ENCODE results near the gene SGIP1. TPM values are rescaled to one million over a fixed set of nuclear protein-coding genes. Genes with fewer than 3 reads are reported as not detected.

The SGIP1 gene
- total and polyA plus RNA-seq, 5 donors from 2014 or later, result not detected

DNA sequence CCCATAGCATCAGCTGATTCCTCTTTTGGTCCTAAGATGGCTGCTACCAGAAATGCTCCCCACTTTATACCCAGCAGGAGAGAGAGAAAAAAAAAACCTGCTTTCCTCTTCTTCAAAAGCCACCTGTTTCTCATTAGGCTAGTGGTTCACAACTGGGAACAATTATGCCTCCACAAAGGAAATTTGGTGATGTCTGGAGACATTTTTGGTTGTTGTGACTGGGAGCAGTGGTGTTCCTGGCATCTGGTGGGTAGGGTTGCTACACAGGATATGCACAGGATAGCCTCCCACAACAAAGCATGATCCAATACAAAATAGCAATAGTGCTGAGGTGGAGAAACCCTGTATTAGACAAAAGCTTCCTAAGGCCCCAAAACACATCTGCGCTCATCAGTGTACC lies 38.5 kb upstream of the SGIP1 start:
- no peak overlapping the region for H3K27ac Mint-ChIP-seq
- Histone ChIP-seq H3K4me3 (ENCODE audit: low read depth, low read length) (no peak overlapping the region), H3K4me1 (ENCODE audit: control insufficient read depth, insufficient read depth, low read length, poor library complexity, severe bottlenecking) (no peaks in the 10 kb centered on the region), H3K36me3 (ENCODE audit: control insufficient read depth, insufficient read depth, low read length) (no peaks in the 10 kb centered on the region), H3K27me3 (ENCODE audit: control insufficient read depth, insufficient read depth, low read length) (peaks cover 7% of the 10 kb centered on the region), H3K27ac (ENCODE audit: insufficient read depth, low read length, poor library complexity, severe bottlenecking) (no peak overlapping the region), H3K9me3 (ENCODE audit: control insufficient read depth in 2 of 2, low read length in 2 of 2) (no peaks in the 10 kb centered on the region)
- H3K4me1 Mint-ChIP-seq, result no peaks in the 10 kb centered on the region
- H3K4me3 Mint-ChIP-seq, result no peak overlapping the region
- peaks cover 11% of the 10 kb centered on the region for H3K27me3 Mint-ChIP-seq
- no peaks in the 10 kb centered on the region for H3K9me3 Mint-ChIP-seq
- ATAC-seq (ENCODE audit: low read depth in 2 of 2) (no peak), DNase-seq (no peak)
- H3K36me3 Mint-ChIP-seq, result no peaks in the 10 kb centered on the region

DNA sequence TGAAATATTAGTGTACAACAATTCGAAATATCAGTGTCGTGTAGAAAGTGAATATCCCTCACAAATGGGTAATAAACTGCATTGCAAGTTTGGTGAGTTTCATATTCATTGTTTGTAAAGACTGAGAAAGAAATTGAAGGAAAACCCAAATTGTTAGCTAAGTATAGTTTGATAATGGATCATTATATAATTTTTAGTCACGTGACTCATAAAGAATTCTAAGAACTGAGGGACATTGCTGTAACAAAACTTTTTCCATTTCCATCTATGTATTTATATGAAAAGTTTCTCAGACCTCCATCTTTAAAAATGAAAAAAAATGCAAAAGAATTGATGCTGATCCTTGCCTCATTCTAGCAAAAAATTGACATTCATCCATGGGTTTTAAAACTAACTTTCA lies 36.0 kb upstream of the SGIP1 start:
- no peaks in the 10 kb centered on the region for H3K9me3 ChIP-seq (ENCODE audit: control insufficient read depth in 2 of 2, low read length in 2 of 2)
- DNase-seq (no peak), ATAC-seq (ENCODE audit: low read depth in 2 of 2) (no peak)
- no peaks in the 10 kb centered on the region for H3K36me3 ChIP-seq (ENCODE audit: control insufficient read depth, insufficient read depth, low read length)
- no peaks in the 10 kb centered on the region for H3K9me3 Mint-ChIP-seq
- no peaks in the 10 kb centered on the region for H3K4me1 Mint-ChIP-seq
- peaks cover 11% of the 10 kb centered on the region for H3K27me3 ChIP-seq (ENCODE audit: control insufficient read depth, insufficient read depth, low read length)
- H3K27me3 Mint-ChIP-seq, result peaks cover 18% of the 10 kb centered on the region
- no peaks in the 10 kb centered on the region for H3K4me1 ChIP-seq (ENCODE audit: control insufficient read depth, insufficient read depth, low read length, poor library complexity, severe bottlenecking)
- no peak overlapping the region for H3K4me3 Mint-ChIP-seq
- no peak overlapping the region for H3K27ac ChIP-seq (ENCODE audit: insufficient read depth, low read length, poor library complexity, severe bottlenecking)
- no peaks in the 10 kb centered on the region for H3K36me3 Mint-ChIP-seq
- no peak overlapping the region for H3K4me3 ChIP-seq (ENCODE audit: low read depth, low read length)
- no peak overlapping the region for H3K27ac Mint-ChIP-seq

DNA sequence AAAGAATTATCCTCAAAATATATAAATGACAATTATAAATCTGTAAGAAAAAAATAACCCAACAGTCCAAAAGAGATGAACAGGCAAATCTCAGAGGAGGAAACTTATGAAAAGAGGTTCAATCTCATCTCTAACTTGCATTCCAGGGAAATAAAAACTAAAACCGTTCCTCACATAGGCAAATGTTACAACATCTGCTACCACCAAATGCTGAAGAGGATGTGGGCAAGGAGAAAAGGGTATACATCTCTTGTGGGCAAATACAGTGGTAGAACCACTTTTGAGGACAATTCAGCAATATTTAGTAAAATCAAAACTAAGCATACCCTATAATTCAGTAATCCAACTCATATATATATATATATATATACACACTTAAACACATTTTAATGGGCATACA lies 33.7 kb upstream of the SGIP1 start:
- Histone ChIP-seq H3K27me3 (ENCODE audit: control insufficient read depth, insufficient read depth, low read length) (peaks cover 9% of the 10 kb centered on the region), H3K9me3 (ENCODE audit: control insufficient read depth in 2 of 2, low read length in 2 of 2) (no peaks in the 10 kb centered on the region), H3K27ac (ENCODE audit: insufficient read depth, low read length, poor library complexity, severe bottlenecking) (no peak overlapping the region), H3K4me1 (ENCODE audit: control insufficient read depth, insufficient read depth, low read length, poor library complexity, severe bottlenecking) (no peaks in the 10 kb centered on the region), H3K36me3 (ENCODE audit: control insufficient read depth, insufficient read depth, low read length) (no peaks in the 10 kb centered on the region), H3K4me3 (ENCODE audit: low read depth, low read length) (no peak overlapping the region)
- H3K27me3 Mint-ChIP-seq, result peaks cover 27% of the 10 kb centered on the region
- H3K4me3 Mint-ChIP-seq, result no peak overlapping the region
- H3K27ac Mint-ChIP-seq, result no peak overlapping the region
- DNase-seq (no peak), ATAC-seq (ENCODE audit: low read depth in 2 of 2) (no peak)
- H3K9me3 Mint-ChIP-seq, result no peaks in the 10 kb centered on the region
- no peaks in the 10 kb centered on the region for H3K36me3 Mint-ChIP-seq
- H3K4me1 Mint-ChIP-seq, result no peaks in the 10 kb centered on the region

DNA sequence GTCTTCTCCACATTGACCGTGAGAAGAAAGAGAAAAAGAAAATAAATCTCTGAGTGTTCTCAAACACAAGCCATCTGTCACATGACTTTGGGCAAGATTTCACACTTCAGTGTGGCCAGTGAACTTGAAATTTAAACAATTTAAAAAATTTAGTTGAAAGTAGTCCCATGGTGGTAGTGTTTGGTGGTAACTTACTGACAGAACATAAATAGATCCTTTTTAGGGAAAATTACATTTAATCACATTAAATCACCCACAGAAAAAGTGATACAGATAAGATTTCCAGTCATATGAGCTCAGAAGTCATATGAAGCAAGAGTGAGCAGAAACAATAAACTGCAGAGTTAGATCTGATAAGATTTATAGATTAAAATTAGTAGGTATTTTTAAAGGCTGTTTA lies 31.9 kb upstream of the SGIP1 start:
- ATAC-seq (ENCODE audit: low read depth in 2 of 2), result no peak
- Histone ChIP-seq H3K27me3 (ENCODE audit: control insufficient read depth, insufficient read depth, low read length) (peaks cover 9% of the 10 kb centered on the region), H3K4me3 (ENCODE audit: low read depth, low read length) (no peak overlapping the region), H3K9me3 (ENCODE audit: control insufficient read depth in 2 of 2, low read length in 2 of 2) (no peaks in the 10 kb centered on the region), H3K4me1 (ENCODE audit: control insufficient read depth, insufficient read depth, low read length, poor library complexity, severe bottlenecking) (no peaks in the 10 kb centered on the region), H3K36me3 (ENCODE audit: control insufficient read depth, insufficient read depth, low read length) (no peaks in the 10 kb centered on the region), H3K27ac (ENCODE audit: insufficient read depth, low read length, poor library complexity, severe bottlenecking) (no peak overlapping the region)
- H3K4me3 Mint-ChIP-seq, result no peak overlapping the region
- no peaks in the 10 kb centered on the region for H3K36me3 Mint-ChIP-seq
- no peak for DNase-seq
- no peak overlapping the region for H3K27ac Mint-ChIP-seq
- H3K4me1 Mint-ChIP-seq, result no peaks in the 10 kb centered on the region
- peaks cover 0 to 3% (median 0%) of the 10 kb centered on the region in 7 donors for H3K9me3 Mint-ChIP-seq
- H3K27me3 Mint-ChIP-seq, result peaks cover 22% of the 10 kb centered on the region

DNA sequence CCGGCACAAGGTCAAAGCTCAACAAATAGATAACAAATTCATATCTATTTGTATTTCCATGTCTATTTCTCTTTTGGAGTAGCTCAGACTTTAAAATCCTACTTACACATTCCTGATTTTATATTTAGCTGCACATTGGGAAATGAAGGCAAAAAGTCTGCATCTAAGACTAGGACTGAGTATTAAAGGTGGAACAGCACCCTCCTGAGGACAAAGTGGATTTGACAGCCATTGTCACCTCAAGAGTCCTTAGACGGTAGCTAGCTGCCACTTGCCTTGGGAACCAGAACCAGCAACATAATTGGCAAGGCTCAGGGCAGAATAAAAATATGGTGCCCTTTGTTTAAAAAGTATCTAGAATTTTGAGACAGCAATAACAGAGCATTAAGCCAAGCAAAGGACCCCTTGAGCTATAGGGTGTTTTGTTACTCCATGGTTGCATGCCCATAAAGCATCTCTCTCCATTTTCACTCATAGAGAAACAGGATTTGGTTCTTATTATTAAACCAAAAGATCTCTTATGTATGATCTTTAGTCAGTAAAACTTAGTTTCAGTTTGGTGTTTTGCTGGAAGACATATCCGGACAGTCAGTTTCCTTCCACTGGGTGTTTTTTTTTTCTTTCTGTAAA lies 30.0 kb upstream of the SGIP1 start:
- Histone ChIP-seq H3K4me1 (ENCODE audit: control insufficient read depth, insufficient read depth, low read length, poor library complexity, severe bottlenecking) (no peaks in the 10 kb centered on the region), H3K27ac (ENCODE audit: insufficient read depth, low read length, poor library complexity, severe bottlenecking) (no peak overlapping the region), H3K36me3 (ENCODE audit: control insufficient read depth, insufficient read depth, low read length) (no peaks in the 10 kb centered on the region), H3K27me3 (ENCODE audit: control insufficient read depth, insufficient read depth, low read length) (peaks cover 11% of the 10 kb centered on the region), H3K4me3 (ENCODE audit: low read depth, low read length) (no peak overlapping the region), H3K9me3 (ENCODE audit: control insufficient read depth in 2 of 2, low read length in 2 of 2) (no peaks in the 10 kb centered on the region)
- H3K4me3 Mint-ChIP-seq, result no peak overlapping the region
- H3K27ac Mint-ChIP-seq, result no peak overlapping the region
- H3K36me3 Mint-ChIP-seq, result no peaks in the 10 kb centered on the region
- H3K27me3 Mint-ChIP-seq, result peaks cover 17% of the 10 kb centered on the region
- peaks cover 0 to 3% (median 0%) of the 10 kb centered on the region in 7 donors for H3K9me3 Mint-ChIP-seq
- peak in 1 of 2 donors; percentile 52 for ATAC-seq (ENCODE audit: low read depth in 2 of 2)
- H3K4me1 Mint-ChIP-seq, result no peaks in the 10 kb centered on the region
- peak in 2 of 3 donors; percentile 4 to 48 for DNase-seq

DNA sequence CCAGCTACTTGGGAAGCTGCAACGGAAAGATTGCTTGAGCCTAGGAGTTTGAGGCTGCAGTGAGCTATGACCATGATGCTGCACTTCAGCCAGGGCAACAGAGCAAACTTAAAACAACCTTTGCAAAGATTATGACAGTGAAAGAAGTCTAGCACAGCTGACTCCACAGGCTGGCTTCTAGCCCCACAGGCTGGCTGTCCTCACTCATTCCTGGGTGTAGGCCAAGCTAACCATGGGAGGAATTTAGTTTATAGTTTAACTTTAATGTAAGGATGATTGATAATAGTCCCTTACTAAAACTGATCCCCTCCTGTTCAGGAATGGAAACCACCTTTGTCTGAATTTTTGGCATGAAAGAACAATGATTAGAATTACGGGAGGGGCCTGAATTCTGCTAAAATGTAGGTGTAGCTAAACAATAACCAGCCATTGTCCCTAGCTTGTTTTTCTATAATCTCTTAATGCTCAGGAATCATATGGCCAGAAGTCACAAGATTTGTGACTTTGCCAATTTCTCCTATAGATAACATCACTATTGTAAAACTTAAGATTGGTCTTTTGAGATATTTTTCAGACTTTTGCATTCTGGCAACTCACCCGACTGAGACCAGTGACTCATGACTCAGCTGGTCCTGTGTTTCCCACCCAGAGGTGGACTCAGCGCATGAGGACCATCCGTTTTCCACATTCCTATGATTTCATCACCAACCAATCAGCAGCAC lies 28.1 kb upstream of the SGIP1 start:
- H3K27ac Mint-ChIP-seq, result no peak overlapping the region
- peaks cover 20% of the 10 kb centered on the region for H3K27me3 Mint-ChIP-seq
- H3K4me3 Mint-ChIP-seq, result no peak overlapping the region
- H3K27ac ChIP-seq (ENCODE audit: insufficient read depth, low read length, poor library complexity, severe bottlenecking), result no peak overlapping the region
- no peaks in the 10 kb centered on the region for H3K4me1 ChIP-seq (ENCODE audit: control insufficient read depth, insufficient read depth, low read length, poor library complexity, severe bottlenecking)
- no peak overlapping the region for H3K4me3 ChIP-seq (ENCODE audit: low read depth, low read length)
- H3K27me3 ChIP-seq (ENCODE audit: control insufficient read depth, insufficient read depth, low read length), result peaks cover 7% of the 10 kb centered on the region
- H3K9me3 Mint-ChIP-seq, result peaks cover 0 to 3% (median 0%) of the 10 kb centered on the region in 7 donors
- ATAC-seq (ENCODE audit: low read depth in 2 of 2), result no peak
- H3K36me3 ChIP-seq (ENCODE audit: control insufficient read depth, insufficient read depth, low read length), result no peaks in the 10 kb centered on the region
- no peaks in the 10 kb centered on the region for H3K4me1 Mint-ChIP-seq
- DNase-seq, result no peak
- no peaks in the 10 kb centered on the region for H3K9me3 ChIP-seq (ENCODE audit: control insufficient read depth in 2 of 2, low read length in 2 of 2)
- H3K36me3 Mint-ChIP-seq, result no peaks in the 10 kb centered on the region

DNA sequence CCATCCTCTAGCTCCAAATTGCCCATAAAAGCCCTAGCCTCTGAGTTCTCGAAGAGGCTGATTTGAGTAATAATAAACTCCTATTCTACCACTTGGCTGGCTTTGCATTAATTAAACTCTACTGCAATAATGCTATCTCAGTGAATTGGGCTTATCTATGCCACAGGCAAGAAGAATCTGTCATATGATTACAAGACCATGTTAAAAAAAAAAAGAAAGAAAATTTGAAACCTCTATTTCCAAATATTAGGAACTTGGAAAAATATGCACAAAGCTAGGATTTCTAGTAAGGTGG lies 27.6 kb upstream of the SGIP1 start:
- Histone ChIP-seq H3K9me3 (ENCODE audit: control insufficient read depth in 2 of 2, low read length in 2 of 2) (no peaks in the 10 kb centered on the region), H3K4me3 (ENCODE audit: low read depth, low read length) (no peak overlapping the region), H3K4me1 (ENCODE audit: control insufficient read depth, insufficient read depth, low read length, poor library complexity, severe bottlenecking) (no peaks in the 10 kb centered on the region), H3K36me3 (ENCODE audit: control insufficient read depth, insufficient read depth, low read length) (no peaks in the 10 kb centered on the region), H3K27me3 (ENCODE audit: control insufficient read depth, insufficient read depth, low read length) (peaks cover 7% of the 10 kb centered on the region), H3K27ac (ENCODE audit: insufficient read depth, low read length, poor library complexity, severe bottlenecking) (no peak overlapping the region)
- Mint-ChIP-seq H3K4me3 (no peak overlapping the region), H3K9me3 (peaks cover 0 to 3% (median 0%) of the 10 kb centered on the region in 7 donors), H3K27ac (no peak overlapping the region), H3K27me3 (peaks cover 22% of the 10 kb centered on the region), H3K36me3 (no peaks in the 10 kb centered on the region), H3K4me1 (no peaks in the 10 kb centered on the region)
- no peak for ATAC-seq (ENCODE audit: low read depth in 2 of 2)
- DNase-seq, result no peak

DNA sequence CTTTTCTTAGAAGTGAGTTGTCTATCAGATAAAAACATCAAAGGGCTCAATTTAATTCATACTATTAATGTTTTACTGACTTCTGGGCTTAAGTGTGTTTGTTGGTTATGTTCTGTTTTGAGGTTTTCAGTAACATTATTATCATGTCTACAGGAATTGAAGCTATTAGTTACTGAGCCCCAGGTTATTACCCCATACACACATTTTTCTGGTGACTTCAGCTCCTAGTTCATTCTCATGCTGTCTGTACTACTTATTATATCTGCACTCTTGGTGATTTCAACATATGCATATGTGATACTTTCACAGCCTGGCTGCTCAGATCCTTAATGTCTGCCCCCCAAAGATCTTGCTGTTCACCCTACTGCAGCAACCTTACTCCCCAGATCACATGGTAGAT lies 27.0 kb upstream of the SGIP1 start:
- no peaks in the 10 kb centered on the region for H3K36me3 Mint-ChIP-seq
- peaks cover 16% of the 10 kb centered on the region for H3K27me3 Mint-ChIP-seq
- H3K9me3 Mint-ChIP-seq, result peaks cover 0 to 3% (median 0%) of the 10 kb centered on the region in 7 donors
- no peak for ATAC-seq (ENCODE audit: low read depth in 2 of 2)
- no peak overlapping the region for H3K4me3 ChIP-seq (ENCODE audit: low read depth, low read length)
- no peak overlapping the region for H3K27ac Mint-ChIP-seq
- H3K27me3 ChIP-seq (ENCODE audit: control insufficient read depth, insufficient read depth, low read length), result peaks cover 4% of the 10 kb centered on the region
- H3K9me3 ChIP-seq (ENCODE audit: control insufficient read depth in 2 of 2, low read length in 2 of 2), result no peaks in the 10 kb centered on the region
- no peaks in the 10 kb centered on the region for H3K4me1 Mint-ChIP-seq
- no peak overlapping the region for H3K4me3 Mint-ChIP-seq
- DNase-seq, result no peak
- no peaks in the 10 kb centered on the region for H3K36me3 ChIP-seq (ENCODE audit: control insufficient read depth, insufficient read depth, low read length)
- no peak overlapping the region for H3K27ac ChIP-seq (ENCODE audit: insufficient read depth, low read length, poor library complexity, severe bottlenecking)
- H3K4me1 ChIP-seq (ENCODE audit: control insufficient read depth, insufficient read depth, low read length, poor library complexity, severe bottlenecking), result no peaks in the 10 kb centered on the region

All from CD4-positive, CD25-positive, alpha-beta regulatory T cell (primary cell).